GM12801 (cell line): Measurements from ENCODE around the gene PRAME.

ENCODE experiments used
- TF ChIP-seq, protein P1 (sequence below): IDR thresholded peaks from one replicate; pipeline ENCODE4 v1.5.1; 2011; ENCODE audit warnings: control low read depth; ENCODE audit not compliant: insufficient read length; ENCODE audit errors: extremely low read depth

Gene PRAME

GRCh38 chr22:22520020-22520656, 38.9 kb downstream of the PRAME start, which contains the start of gene ZNF280A:
Gene ZNF280A (minus strand): TSS chr22:22520270. CDS start chr22:22515630, 4,640 bp downstream.
- TF ChIP-seq, protein P1, sequence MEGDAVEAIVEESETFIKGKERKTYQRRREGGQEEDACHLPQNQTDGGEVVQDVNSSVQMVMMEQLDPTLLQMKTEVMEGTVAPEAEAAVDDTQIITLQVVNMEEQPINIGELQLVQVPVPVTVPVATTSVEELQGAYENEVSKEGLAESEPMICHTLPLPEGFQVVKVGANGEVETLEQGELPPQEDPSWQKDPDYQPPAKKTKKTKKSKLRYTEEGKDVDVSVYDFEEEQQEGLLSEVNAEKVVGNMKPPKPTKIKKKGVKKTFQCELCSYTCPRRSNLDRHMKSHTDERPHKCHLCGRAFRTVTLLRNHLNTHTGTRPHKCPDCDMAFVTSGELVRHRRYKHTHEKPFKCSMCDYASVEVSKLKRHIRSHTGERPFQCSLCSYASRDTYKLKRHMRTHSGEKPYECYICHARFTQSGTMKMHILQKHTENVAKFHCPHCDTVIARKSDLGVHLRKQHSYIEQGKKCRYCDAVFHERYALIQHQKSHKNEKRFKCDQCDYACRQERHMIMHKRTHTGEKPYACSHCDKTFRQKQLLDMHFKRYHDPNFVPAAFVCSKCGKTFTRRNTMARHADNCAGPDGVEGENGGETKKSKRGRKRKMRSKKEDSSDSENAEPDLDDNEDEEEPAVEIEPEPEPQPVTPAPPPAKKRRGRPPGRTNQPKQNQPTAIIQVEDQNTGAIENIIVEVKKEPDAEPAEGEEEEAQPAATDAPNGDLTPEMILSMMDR: no peak

GRCh38 chr22:22519591-22519990, 39.5 kb downstream of the PRAME start:
- TF ChIP-seq, protein P1: no peak

DNA sequence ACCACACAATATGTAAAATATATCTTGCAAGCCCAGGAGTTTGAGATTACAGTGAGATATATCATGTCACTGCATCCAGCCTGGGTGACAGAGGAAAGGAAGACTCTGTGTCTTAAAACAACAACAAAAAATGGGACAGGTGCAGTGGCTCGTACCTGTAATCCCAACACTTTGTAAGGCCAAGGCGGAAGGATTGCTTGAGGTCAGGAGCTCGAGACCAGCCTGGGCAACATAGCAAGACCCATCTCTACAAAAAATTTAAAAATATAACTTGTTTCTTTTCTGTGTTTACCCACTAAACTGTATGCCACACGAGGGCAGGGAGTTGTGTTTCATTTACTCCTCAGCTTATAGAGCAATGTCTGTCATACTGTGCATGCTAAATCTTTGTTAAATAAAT, 42.1 kb downstream of the PRAME start:
- TF ChIP-seq, protein P1: no peak

DNA sequence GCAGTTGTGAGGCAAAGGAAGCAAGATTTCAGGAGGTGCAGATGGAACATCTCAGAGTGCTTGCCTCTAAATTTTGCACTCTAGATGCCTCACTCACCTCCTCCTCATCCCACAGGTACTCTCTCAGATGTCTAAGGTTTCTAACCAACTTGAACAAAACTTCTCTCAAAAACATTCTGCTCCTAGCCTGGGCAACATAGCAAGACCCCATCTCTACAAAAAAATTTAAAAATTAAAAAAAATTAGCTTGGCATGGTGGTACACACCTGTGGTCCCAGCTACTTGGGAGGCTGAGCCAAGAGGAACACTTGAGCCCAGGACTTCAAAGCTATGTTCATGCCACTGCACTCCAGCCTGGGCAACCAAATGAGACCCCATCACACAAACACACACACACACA, 43.2 kb downstream of the PRAME start:
- TF ChIP-seq, protein P1: no peak

GRCh38 chr22:22513619-22514018, 45.4 kb downstream of the PRAME start:
- TF ChIP-seq, protein P1: no peak

GRCh38 chr22:22512951-22513350, 46.1 kb downstream of the PRAME start:
- TF ChIP-seq, protein P1: no peak

DNA sequence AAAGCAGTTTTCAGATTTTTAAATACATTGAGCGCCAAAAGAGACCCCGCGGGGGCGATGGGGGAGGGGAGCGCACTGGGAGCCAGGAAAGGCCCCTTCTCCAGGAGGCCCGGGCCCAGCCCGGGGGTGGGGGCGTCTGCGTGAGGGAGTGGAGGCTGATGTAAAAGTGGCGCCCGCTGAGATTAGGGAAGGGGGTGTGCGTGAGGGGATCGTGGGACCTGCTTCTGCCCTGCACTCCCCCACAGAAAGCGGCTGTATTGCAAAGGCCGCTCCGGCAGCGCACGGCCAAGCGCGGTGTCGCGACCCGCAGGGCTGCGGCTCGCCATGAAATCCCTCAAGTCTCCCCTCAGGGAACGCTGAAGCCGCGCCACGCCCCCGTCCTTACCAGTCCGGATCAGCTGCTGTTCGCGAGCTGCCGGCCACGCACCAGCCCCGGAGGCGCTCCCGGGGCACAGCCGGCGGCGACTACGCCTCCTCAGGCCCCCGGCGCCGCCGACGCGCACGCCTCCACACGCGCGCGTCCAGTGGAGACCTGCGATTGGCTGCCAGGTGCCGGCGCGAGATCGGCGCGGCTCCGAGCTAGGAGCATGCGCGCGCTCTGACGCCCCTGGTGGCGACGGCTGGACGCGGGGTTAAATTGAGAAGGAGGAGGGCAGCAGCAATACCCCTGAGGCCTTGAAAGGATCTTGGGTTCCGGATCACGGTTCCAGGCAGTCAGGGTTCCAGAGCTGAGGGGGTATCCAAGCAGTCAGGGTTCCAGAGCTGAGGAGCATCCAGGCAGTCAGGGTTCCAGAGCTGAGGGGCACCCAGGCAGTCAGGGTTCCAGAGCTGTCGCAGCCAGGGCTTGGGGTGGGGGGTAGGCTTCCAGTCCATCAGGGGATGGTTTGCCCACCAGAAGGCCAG, 50.5 kb downstream of the PRAME start, which contains the start of gene ZNF280B:
Gene ZNF280B (minus strand): TSS at position 469 of the 903 bp plus-strand sequence. CDS start 19,344 bp downstream, outside the sequence.
- TF ChIP-seq, protein P1: no peak
